Body of pancreas (tissue), 4 donors: ENCODE measurements around the gene POU3F1.

Source experiments
- CTCF ChIP-seq, 7 experiments: fragments of 450-650 bp in 4 of 7; fragments of 200-600 bp in 3 of 7; sonication (generic) in 3 of 7; IDR thresholded peaks; one replicate each; pipeline ENCODE4 v1.5.1; 2016 to 2019; ENCODE audit warnings: antibody characterized with exemption in 7 of 7
- POLR2A ChIP-seq, 3 donors: fragments of 450-650 bp; IDR thresholded peaks; one replicate each; pipeline ENCODE4 v1.6.1; 2016; ENCODE audit warnings: antibody characterized with exemption in 3 of 3, mild to moderate bottlenecking in 2 of 3

GRCh38 chr1:38089712-38090360 lies 43.2 kb upstream of the POU3F1 start:
- TF ChIP-seq CTCF (IDR thresholded peaks at IDR 0.05) (no peak), POLR2A (IDR thresholded peaks at IDR 0.05) (no peak)
